Glutamatergic neuron (in vitro differentiated cells): ENCODE results near the gene EMSY. TPM values are rescaled to one million over a fixed set of nuclear protein-coding genes. Genes with fewer than 3 reads are reported as not detected.
A peak's percentile ranks its signal among the peaks of the same experiment; 100 is the strongest.

Source experiments
- DNase-seq: peaks from one replicate; pipeline ENCODE4 v3.0.0; 2022
- H3K27ac Mint-ChIP-seq: one replicate; pipeline ENCODE4 v1.8.0; 2020; ENCODE audit warnings: mild to moderate bottlenecking, mixed read lengths, inconsistent platforms; ENCODE audit not compliant: unreplicated experiment
- H3K27me3 Mint-ChIP-seq: one replicate; pipeline ENCODE4 v1.8.0; 2020; ENCODE audit warnings: mild to moderate bottlenecking, moderate library complexity, mixed read lengths, inconsistent platforms; ENCODE audit not compliant: unreplicated experiment
- H3K36me3 Mint-ChIP-seq: one replicate; pipeline ENCODE4 v1.8.0; 2020; ENCODE audit warnings: mild to moderate bottlenecking, mixed read lengths, inconsistent platforms; ENCODE audit not compliant: unreplicated experiment
- H3K4me1 Mint-ChIP-seq: one replicate; pipeline ENCODE4 v1.8.0; 2020; ENCODE audit warnings: mild to moderate bottlenecking, low read depth, mixed read lengths, inconsistent platforms; ENCODE audit not compliant: unreplicated experiment
- H3K4me3 Mint-ChIP-seq: one replicate; pipeline ENCODE4 v1.8.0; 2020; ENCODE audit warnings: mild to moderate bottlenecking, mixed read lengths, inconsistent platforms; ENCODE audit not compliant: unreplicated experiment
- H3K9me3 Mint-ChIP-seq: one replicate; pipeline ENCODE4 v1.8.0; 2020; ENCODE audit warnings: mild to moderate bottlenecking, moderate library complexity, mixed read lengths, inconsistent platforms; ENCODE audit not compliant: unreplicated experiment
- total RNA-seq: library from RNA; stranded (reverse); fragmentation: NEBNext Ultra II Directional; extraction: Animal tissue kit (Norgen Biotek cat#: 25700); gene quantifications from one replicate; pipeline ENCODE4 v1.2.1, GENCODE V29; 2021; ENCODE audit not compliant: unreplicated experiment
- TF ChIP-seq, protein P1 (sequence below): fragments of 200-600 bp; sonication (generic); IDR thresholded peaks from one replicate; pipeline ENCODE4 v1.5.0; 2021; ENCODE audit not compliant: partially characterized antibody, unreplicated experiment

Gene EMSY
- total RNA-seq, 1 donor from 2014 or later, result 31.4 TPM

GRCh38 chr11:76512851-76513653 lies 68.2 kb downstream of the EMSY start:
- Mint-ChIP-seq H3K4me3 (no peak overlapping the region), H3K4me1 (no peaks in the 10 kb centered on the region), H3K9me3 (no peaks in the 10 kb centered on the region), H3K27ac (no peak overlapping the region), H3K27me3 (no peaks in the 10 kb centered on the region), H3K36me3 (peaks cover 5% of the 10 kb centered on the region)
- no peak for DNase-seq
- TF ChIP-seq, protein P1, sequence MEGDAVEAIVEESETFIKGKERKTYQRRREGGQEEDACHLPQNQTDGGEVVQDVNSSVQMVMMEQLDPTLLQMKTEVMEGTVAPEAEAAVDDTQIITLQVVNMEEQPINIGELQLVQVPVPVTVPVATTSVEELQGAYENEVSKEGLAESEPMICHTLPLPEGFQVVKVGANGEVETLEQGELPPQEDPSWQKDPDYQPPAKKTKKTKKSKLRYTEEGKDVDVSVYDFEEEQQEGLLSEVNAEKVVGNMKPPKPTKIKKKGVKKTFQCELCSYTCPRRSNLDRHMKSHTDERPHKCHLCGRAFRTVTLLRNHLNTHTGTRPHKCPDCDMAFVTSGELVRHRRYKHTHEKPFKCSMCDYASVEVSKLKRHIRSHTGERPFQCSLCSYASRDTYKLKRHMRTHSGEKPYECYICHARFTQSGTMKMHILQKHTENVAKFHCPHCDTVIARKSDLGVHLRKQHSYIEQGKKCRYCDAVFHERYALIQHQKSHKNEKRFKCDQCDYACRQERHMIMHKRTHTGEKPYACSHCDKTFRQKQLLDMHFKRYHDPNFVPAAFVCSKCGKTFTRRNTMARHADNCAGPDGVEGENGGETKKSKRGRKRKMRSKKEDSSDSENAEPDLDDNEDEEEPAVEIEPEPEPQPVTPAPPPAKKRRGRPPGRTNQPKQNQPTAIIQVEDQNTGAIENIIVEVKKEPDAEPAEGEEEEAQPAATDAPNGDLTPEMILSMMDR, result peak; percentile 28

DNA sequence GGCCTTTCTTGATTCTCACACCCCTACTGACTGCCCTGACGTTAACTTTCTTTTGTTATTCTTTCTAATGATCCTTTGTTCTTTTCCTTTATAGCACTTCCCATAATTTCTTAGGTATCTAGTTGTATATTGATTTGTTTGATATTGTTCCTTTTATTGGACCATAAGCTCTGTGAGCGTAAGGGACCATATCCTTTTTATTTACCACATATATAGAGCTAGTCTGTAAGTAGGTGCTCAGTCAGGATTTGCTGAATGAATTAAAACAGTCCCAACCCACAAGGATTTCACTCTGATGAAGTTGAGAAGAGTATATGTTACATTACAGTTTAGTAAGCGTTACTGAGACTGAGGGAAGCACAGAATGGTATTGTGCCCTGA lies 68.8 kb downstream of the EMSY start:
- no peak overlapping the region for H3K27ac Mint-ChIP-seq
- TF ChIP-seq, protein P1, result no peak
- no peak overlapping the region for H3K4me3 Mint-ChIP-seq
- H3K36me3 Mint-ChIP-seq, result peaks cover 3% of the 10 kb centered on the region
- H3K9me3 Mint-ChIP-seq, result no peaks in the 10 kb centered on the region
- DNase-seq, result no peak
- H3K27me3 Mint-ChIP-seq, result no peaks in the 10 kb centered on the region
- no peaks in the 10 kb centered on the region for H3K4me1 Mint-ChIP-seq

- H3K9me3 Mint-ChIP-seq, result no peaks in the 10 kb centered on the region
- DNase-seq, result no peak
- H3K27me3 Mint-ChIP-seq, result no peaks in the 10 kb centered on the region
- H3K4me3 Mint-ChIP-seq, result no peak overlapping the region
- H3K36me3 Mint-ChIP-seq, result no peaks in the 10 kb centered on the region
- no peaks in the 10 kb centered on the region for H3K4me1 Mint-ChIP-seq
- no peak overlapping the region for H3K27ac Mint-ChIP-seq
- TF ChIP-seq, protein P1, result no peak
Observed at GRCh38 chr11:76515494-76515893, 70.7 kb downstream of the EMSY start.

GRCh38 chr11:76523147-76523546 lies 78.3 kb downstream of the EMSY start:
- no peaks in the 10 kb centered on the region for H3K9me3 Mint-ChIP-seq
- TF ChIP-seq, protein P1, result no peak
- H3K4me3 Mint-ChIP-seq, result no peak overlapping the region
- H3K4me1 Mint-ChIP-seq, result no peaks in the 10 kb centered on the region
- no peaks in the 10 kb centered on the region for H3K36me3 Mint-ChIP-seq
- no peaks in the 10 kb centered on the region for H3K27me3 Mint-ChIP-seq
- H3K27ac Mint-ChIP-seq, result no peak overlapping the region
- DNase-seq, result no peak

- TF ChIP-seq, protein P1, result no peak
- Mint-ChIP-seq H3K4me3 (no peak overlapping the region), H3K36me3 (no peaks in the 10 kb centered on the region), H3K27ac (no peak overlapping the region), H3K27me3 (no peaks in the 10 kb centered on the region), H3K9me3 (no peaks in the 10 kb centered on the region), H3K4me1 (no peaks in the 10 kb centered on the region)
- DNase-seq, result no peak
Observed at GRCh38 chr11:76523786-76524436, 79.1 kb downstream of the EMSY start.
